K562 (cell line): ENCODE data around the gene EML1. TPM values are rescaled to one million over a fixed set of nuclear protein-coding genes. Genes with fewer than 3 reads are reported as not detected.

ENCODE experiments used
- ATAC-seq: fragments of 200-7000 bp; cut with Tn5 transposase; 3 replicates; pipeline ENCODE4 v1.9.1; 2020; ENCODE audit warnings: moderate library complexity
- BruUV-seq: library from RNA; stranded (reverse); fragments of 400-500 nt; replicated peaks from 2 replicates; lab custom pipeline; 2021; lab: Mats Ljungman, UMichigan
- CTCF ChIA-PET: fragments of 300-600 bp; formaldehyde crosslinking; extraction: SDS; loops from one replicate; lab custom pipeline; 2021; ENCODE audit warnings: low intra/inter-chr PET ratio; lab: Yijun Ruan, JAX
- POLR2A ChIA-PET: fragments of 300-600, 350-650 bp; sonication (Branson Sonifier 250); formaldehyde crosslinking; extraction: SDS; loops from one replicate; lab custom pipeline; 2021; ENCODE audit warnings: antibody characterized with exemption, inconsistent platforms; lab: Yijun Ruan, JAX
- DNase-seq, 4 experiments: peaks; one replicate each; pipeline versions ENCODE4 v3.0.0 to v3.0.0-alpha.2; 2011 to 2018; ENCODE audit warnings: low spot score in 3 of 4, mixed read lengths in 3 of 4; ENCODE audit errors: extremely low read depth in 1 of 4
- FAIRE-seq: peaks from 2 replicates; lab custom pipeline; 2011; peaks lifted over from hg19 to GRCh38; lab: Jason Lieb, UNC
- H2AFZ ChIP-seq: 2 replicates; pipeline ENCODE4 v1.6.0; 2011; ENCODE audit warnings: low read depth, low read length, control low read depth, inconsistent platforms
- H3K27ac ChIP-seq: fragments of 200-600 bp; 3 replicates; pipeline ENCODE4 v1.8.0; 2011; ENCODE audit warnings: low read depth, mild to moderate bottlenecking, control low read depth, inconsistent platforms, low read length, moderate library complexity, mixed read lengths; ENCODE audit errors: extremely low read depth
- H3K27me3 ChIP-seq, 2 experiments: fragments of 300-600 bp in 1 of 2; 2 replicates in 1 of 2; 3 replicates in 1 of 2; pipeline versions ENCODE4 v1.6.0 to v1.8.0; 2011; ENCODE audit warnings: inconsistent platforms in 2 of 2, low read length in 2 of 2, mild to moderate bottlenecking in 1 of 2, mixed read lengths in 1 of 2, moderate library complexity in 1 of 2; ENCODE audit not compliant: control insufficient read depth in 2 of 2, insufficient read depth in 2 of 2
- H3K36me3 ChIP-seq: fragments of 300-600 bp; 3 replicates; pipeline ENCODE4 v1.8.0; 2011; ENCODE audit warnings: mild to moderate bottlenecking, low read length, inconsistent platforms; ENCODE audit not compliant: control insufficient read depth, insufficient read depth
- H3K4me1 ChIP-seq, 2 experiments: fragments of 200-600 bp in 1 of 2; replicated peaks in 1 of 2; 2 replicates in 1 of 2; 3 replicates in 1 of 2; pipeline versions ENCODE4 v1.5.1 to v1.8.0; 2011; ENCODE audit warnings: inconsistent platforms in 2 of 2, low read length in 2 of 2, mild to moderate bottlenecking in 1 of 2, mixed read lengths in 1 of 2, moderate library complexity in 1 of 2; ENCODE audit not compliant: control insufficient read depth in 2 of 2, insufficient read depth in 2 of 2
- H3K4me2 ChIP-seq: 2 replicates; pipeline ENCODE4 v1.6.1; 2011; ENCODE audit warnings: low read length, control low read depth, inconsistent platforms, mixed read lengths; ENCODE audit not compliant: insufficient read depth
- H3K4me3 ChIP-seq: fragments of 200-600 bp; sonication (generic), shearing (Covaris generic); 2 replicates; pipeline ENCODE4 v1.5.1; 2016; ENCODE audit warnings: control low read depth, inconsistent platforms
- H3K79me2 ChIP-seq: fragments of 200-600 bp; 3 replicates; pipeline ENCODE4 v1.8.0; 2011; ENCODE audit warnings: low read length, inconsistent platforms; ENCODE audit not compliant: control insufficient read depth, insufficient read depth
- H3K9ac ChIP-seq, 2 experiments: 2 replicates each; pipeline versions ENCODE4 v1.6.0 to v1.6.1; 2011; ENCODE audit warnings: low read depth in 2 of 2, low read length in 2 of 2, control low read depth in 1 of 2, inconsistent platforms in 1 of 2, mild to moderate bottlenecking in 1 of 2, mixed read lengths in 1 of 2; ENCODE audit not compliant: insufficient read depth in 1 of 2
- H3K9me1 ChIP-seq: one replicate; pipeline ENCODE4 v1.6.0; 2011; ENCODE audit warnings: inconsistent platforms, mild to moderate bottlenecking, low read length, moderate library complexity; ENCODE audit not compliant: control insufficient read depth, insufficient read depth
- H3K9me3 ChIP-seq: replicated peaks from 2 replicates; pipeline ENCODE4 v1.5.1; 2011; ENCODE audit warnings: low read depth, low read length, inconsistent platforms; ENCODE audit not compliant: control insufficient read depth, insufficient read depth
- H4K20me1 ChIP-seq: replicated peaks from 2 replicates; pipeline ENCODE4 v1.6.1; 2011; ENCODE audit warnings: low read length, inconsistent platforms, mixed read lengths; ENCODE audit not compliant: control insufficient read depth, insufficient read depth
- CTCF ChIP-seq, 3 experiments: IDR thresholded peaks in 2 of 3; conservative IDR thresholded peaks in 1 of 3; 2 replicates each; pipeline ENCODE4 v1.5.1; 2011 to 2012; ENCODE audit warnings: low read length in 3 of 3, mild to moderate bottlenecking in 3 of 3, control low read depth in 2 of 3, improper control_type of control experiment in 1 of 3, inconsistent platforms in 1 of 3, low read depth in 1 of 3, mixed read lengths in 1 of 3, moderate library complexity in 1 of 3; ENCODE audit not compliant: insufficient read depth in 2 of 3
- LARP7 ChIP-seq: fragments of 450-650 bp; IDR thresholded peaks from 2 replicates; pipeline ENCODE4 v1.6.1; 2016
- RAD21 ChIP-seq, 2 experiments: fragments of 250-450 bp in 1 of 2; fragments of 450-650 bp in 1 of 2; sonication (Bioruptor Pico) in 1 of 2; formaldehyde crosslinking in 1 of 2; IDR thresholded peaks in 1 of 2; conservative IDR thresholded peaks in 1 of 2; 2 replicates each; pipeline versions ENCODE4 v1.4.0 to v1.8.0; 2020 to 2022; ENCODE audit warnings: mild to moderate bottlenecking in 2 of 2, moderate library complexity in 1 of 2
- SMC3 ChIP-seq: conservative IDR thresholded peaks from 2 replicates; pipeline ENCODE4 v1.6.1; 2011; ENCODE audit warnings: low read depth, low read length, improper control_type of control experiment; ENCODE audit not compliant: insufficient read depth
- ZNF561 ChIP-seq: fragments of 450-650 bp; formaldehyde crosslinking; conservative IDR thresholded peaks from 2 replicates; pipeline ENCODE4 v1.4.0; 2020; ENCODE audit warnings: mild to moderate bottlenecking, moderate library complexity
- WGBS: fragments of 100-300 bp; shearing (Covaris generic); methylation state at CpG from one replicate; pipeline ENCODE4 v1.1.6; 2016; ENCODE audit warnings: low coverage, mixed read lengths; ENCODE audit not compliant: insufficient coverage; ENCODE audit errors: missing lambda C conversion rate; 5-methylcytosine and 5-hydroxymethylcytosine counted together
- in situ Hi-C: fragments of 300-500 bp; cut with MboI; formaldehyde crosslinking; loops from 4 replicates; pipeline ENCODE4 v1.15.0; 2018; ENCODE audit warnings: inconsistent platforms, mixed read lengths
- intact Hi-C: fragments of 100-400 bp; cut with micrococcal nuclease; formaldehyde crosslinking; loops from 2 replicates; pipeline ENCODE4 v1.14.2; 2022
- polyA plus RNA-seq, 8 experiments: library from polyadenylated mRNA; depleted of rRNA in 4 of 8; stranded (reverse) in 5 of 8; unstranded in 3 of 8; fragments of >200 nt; fragmentation: Nextera tagmentation in 2 of 8; fragmentation: Illumina TruSeq in 1 of 8; extraction: Ambion mirVana in 2 of 8; extraction: Trizol in 1 of 8; gene quantifications; 2 replicates each; pipeline versions ENCODE4 v1.2.1 to v1.2.3, GENCODE V29; 2011 to 2014; ENCODE audit warnings: inconsistent platforms in 1 of 8, missing spikeins in 1 of 8
- total RNA-seq, 7 experiments: library from RNA; depleted of rRNA in 6 of 7; stranded (reverse); fragments of >200 nt in 6 of 7; fragmentation: Illumina TruSeq in 2 of 7; extraction: Trizol in 2 of 7; gene quantifications; 2 replicates each; pipeline versions ENCODE4 v1.2.1 to v1.2.3, GENCODE V29; 2011 to 2021; ENCODE audit warnings: low replicate concordance in 1 of 7
- TF ChIP-seq, protein P1 (sequence below): fragments of 450-650 bp; formaldehyde crosslinking; IDR thresholded peaks from 2 replicates; pipeline ENCODE4 v1.4.0; 2020; ENCODE audit warnings: mild to moderate bottlenecking, moderate library complexity
- TF ChIP-seq, protein P2 (sequence below): sonication (generic); formaldehyde crosslinking; IDR thresholded peaks from 2 replicates; pipeline ENCODE4 v1.8.1; 2022; ENCODE audit warnings: missing genetic modification reagents

EML1 gene
- total and polyA plus RNA-seq, 9 of the 15 experiments (the other 6 are each of a cell fraction or from before 2014, with no cell fraction given): 0.01 to 0.35 (median 0.07) TPM; not detected in 2

DNA sequence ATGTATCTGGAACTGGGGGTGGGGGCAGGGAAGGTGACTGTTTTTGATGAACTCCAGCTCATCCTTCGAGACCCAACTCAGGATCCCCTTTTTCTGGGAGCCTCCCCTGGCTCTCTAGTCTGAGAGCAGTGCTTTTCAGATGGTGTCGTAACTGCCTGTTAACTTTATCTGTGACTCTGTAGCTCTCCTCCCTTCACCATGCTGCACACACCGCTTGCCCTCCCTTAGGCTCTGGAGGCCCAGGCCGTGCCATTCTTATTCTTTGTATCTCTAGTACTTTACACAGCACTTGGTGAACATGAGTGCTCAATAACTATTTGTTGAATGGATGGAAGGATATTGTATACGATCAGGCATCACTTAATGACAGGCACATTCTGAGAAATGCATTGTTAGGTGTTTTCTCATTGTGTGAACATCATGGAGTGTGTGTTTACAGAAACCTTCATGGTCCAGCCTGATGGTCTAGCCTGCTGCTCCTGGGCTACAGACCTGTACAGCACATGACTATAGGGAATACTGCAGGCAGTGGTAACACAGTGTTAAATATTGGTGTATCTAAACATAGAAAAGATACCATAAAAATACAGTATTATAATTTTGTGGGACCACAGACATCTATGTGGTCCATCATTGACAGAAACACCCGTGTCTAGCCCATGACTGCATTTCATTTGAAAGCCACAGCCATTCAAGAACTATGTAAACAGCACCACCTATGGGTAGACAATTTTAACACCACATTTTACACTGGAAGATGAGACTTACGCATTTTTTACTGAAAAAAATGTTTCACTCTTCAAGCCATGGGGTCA is 91.8 kb downstream of the EML1 start:
- no peak overlapping the region for H3K27ac ChIP-seq
- no peaks in the 10 kb centered on the region for H3K9me3 ChIP-seq
- H3K4me1 ChIP-seq: no peaks in the 10 kb centered on the region
- H3K79me2 ChIP-seq: no peaks in the 10 kb centered on the region
- in situ Hi-C loops (loop anchor here (10.0 to 25.0 kb wide), 3 partner anchors 160 to 498 kb away; no protein-coding TSS in a partner anchor), intact Hi-C loops (loop anchor here (1.0 to 2.0 kb wide), 3 partner anchors 155 to 366 kb away; no protein-coding TSS in a partner anchor)
- 7% methylated on average over 6 of the region's 7 CpGs for WGBS
- FAIRE-seq: peak; percentile 89
- H3K27me3 ChIP-seq: peaks cover 8 to 51% of the 10 kb centered on the region in 2 experiments; a peak in 4 of 5 replicates
- CTCF ChIA-PET: interaction anchor here (1.1 to 2.2 kb wide), 3 partner anchors 155 to 495 kb away, joined by 3 to 13 read pairs (median 9); no protein-coding TSS in a partner anchor
- no peaks in the 10 kb centered on the region for H4K20me1 ChIP-seq
- POLR2A ChIA-PET: no interaction called here
- ATAC-seq: peak; percentile 87
- no peaks in the 10 kb centered on the region for H3K36me3 ChIP-seq
- no TSS peak for BruUV-seq
- no peak overlapping the region for H3K9ac ChIP-seq
- no peaks in the 10 kb centered on the region for H3K9me1 ChIP-seq
- peak; percentile 33 to 52 (median 45) for DNase-seq
- H3K4me3 ChIP-seq: no peak overlapping the region
- H3K4me2 ChIP-seq: no peak overlapping the region
- H2AFZ ChIP-seq: no peak overlapping the region
- TF ChIP-seq CTCF (IDR thresholded peaks at IDR 0.05 in 2 of 3, conservative IDR thresholded peaks at IDR 0.05 in 1 of 3; ENCODE audit: insufficient read depth in 2 of 3, low read depth in 1 of 3, low read length in 3 of 3): peak; percentile 53 to 79 (median 61)
- no peak for TF ChIP-seq LARP7
- TF ChIP-seq RAD21 (CRISPR knock-in tag; conservative IDR thresholded peaks at IDR 0.05 in 1 of 2, IDR thresholded peaks at IDR 0.05 in 1 of 2): peak; percentile 63 to 77
- TF ChIP-seq, protein P1, sequence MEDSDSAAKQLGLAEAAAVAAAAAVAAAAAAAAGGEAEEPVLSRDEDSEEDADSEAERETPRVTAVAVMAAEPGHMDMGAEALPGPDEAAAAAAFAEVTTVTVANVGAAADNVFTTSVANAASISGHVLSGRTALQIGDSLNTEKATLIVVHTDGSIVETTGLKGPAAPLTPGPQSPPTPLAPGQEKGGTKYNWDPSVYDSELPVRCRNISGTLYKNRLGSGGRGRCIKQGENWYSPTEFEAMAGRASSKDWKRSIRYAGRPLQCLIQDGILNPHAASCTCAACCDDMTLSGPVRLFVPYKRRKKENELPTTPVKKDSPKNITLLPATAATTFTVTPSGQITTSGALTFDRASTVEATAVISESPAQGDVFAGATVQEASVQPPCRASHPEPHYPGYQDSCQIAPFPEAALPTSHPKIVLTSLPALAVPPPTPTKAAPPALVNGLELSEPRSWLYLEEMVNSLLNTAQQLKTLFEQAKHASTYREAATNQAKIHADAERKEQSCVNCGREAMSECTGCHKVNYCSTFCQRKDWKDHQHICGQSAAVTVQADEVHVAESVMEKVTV (CRISPR knock-in tag): peak; percentile 44
- TF ChIP-seq, protein P2, sequence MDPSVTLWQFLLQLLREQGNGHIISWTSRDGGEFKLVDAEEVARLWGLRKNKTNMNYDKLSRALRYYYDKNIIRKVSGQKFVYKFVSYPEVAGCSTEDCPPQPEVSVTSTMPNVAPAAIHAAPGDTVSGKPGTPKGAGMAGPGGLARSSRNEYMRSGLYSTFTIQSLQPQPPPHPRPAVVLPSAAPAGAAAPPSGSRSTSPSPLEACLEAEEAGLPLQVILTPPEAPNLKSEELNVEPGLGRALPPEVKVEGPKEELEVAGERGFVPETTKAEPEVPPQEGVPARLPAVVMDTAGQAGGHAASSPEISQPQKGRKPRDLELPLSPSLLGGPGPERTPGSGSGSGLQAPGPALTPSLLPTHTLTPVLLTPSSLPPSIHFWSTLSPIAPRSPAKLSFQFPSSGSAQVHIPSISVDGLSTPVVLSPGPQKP (CRISPR knock-in tag): no peak
- TF ChIP-seq SMC3: 0 out of 2 replicates have a peak, but pooled peaks have one; percentile 25
- no peak for TF ChIP-seq ZNF561
